SK-N-SH (cell line): ENCODE results near the gene AXIN1. TPM values are rescaled to one million over a fixed set of nuclear protein-coding genes. Genes with fewer than 3 reads are reported as not detected.

Experiments used
- CTCF ChIA-PET: fragments of 300-600, 350-600 bp; formaldehyde crosslinking; extraction: SDS; loops from one replicate; lab custom pipeline; 2021; lab: Yijun Ruan, JAX
- POLR2A ChIA-PET: fragments of 350-600 bp; sonication (Branson Sonifier 250); formaldehyde crosslinking; extraction: SDS; loops from one replicate; lab custom pipeline; 2020; ENCODE audit warnings: antibody characterized with exemption, inconsistent platforms; lab: Yijun Ruan, JAX
- DNase-seq: peaks from one replicate; pipeline ENCODE4 v3.0.0; 2012
- H2AFZ ChIP-seq: fragments of 200-600 bp; sonication (generic); 2 replicates; pipeline ENCODE4 v1.8.1; 2016; ENCODE audit warnings: antibody characterized with exemption, mild to moderate bottlenecking, low read depth
- H3F3A ChIP-seq: fragments of 200-600 bp; sonication (generic); replicated peaks from 2 replicates; pipeline ENCODE3; 2016; ENCODE audit warnings: antibody characterized with exemption, mild to moderate bottlenecking; ENCODE audit not compliant: insufficient read depth
- H3K27ac ChIP-seq, 2 experiments: fragments of 200-500 bp in 1 of 2; fragments of 200-600 bp in 1 of 2; sonication (Bioruptor generic) in 1 of 2; sonication (generic), shearing (Covaris generic) in 1 of 2; 2 replicates each; pipeline versions ENCODE4 v1.5.1 to v1.6.1; 2014 to 2016; ENCODE audit warnings: low read depth in 2 of 2, inconsistent platforms in 1 of 2, low read length in 1 of 2, mild to moderate bottlenecking in 1 of 2, mixed read lengths in 1 of 2
- H3K27me3 ChIP-seq: fragments of 200-600 bp; sonication (generic), shearing (Covaris generic); 2 replicates; pipeline ENCODE4 v1.6.1; 2016; ENCODE audit warnings: mixed run types; ENCODE audit not compliant: insufficient read depth
- H3K36me3 ChIP-seq, 2 experiments: fragments of 200-500 bp in 1 of 2; fragments of 200-600 bp in 1 of 2; sonication (Bioruptor generic) in 1 of 2; sonication (generic) in 1 of 2; replicated peaks in 1 of 2; 2 replicates each; pipeline versions ENCODE3 to v1.5.1; 2014 to 2016; ENCODE audit warnings: low read length in 1 of 2, mild to moderate bottlenecking in 1 of 2; ENCODE audit not compliant: insufficient read depth in 2 of 2, control insufficient read depth in 1 of 2
- H3K4me1 ChIP-seq, 2 experiments: fragments of 200-500 bp in 1 of 2; fragments of 200-600 bp in 1 of 2; sonication (Bioruptor generic) in 1 of 2; sonication (generic), shearing (Covaris generic) in 1 of 2; 2 replicates each; pipeline versions ENCODE4 v1.5.1 to v1.6.1; 2014 to 2016; ENCODE audit warnings: low read depth in 1 of 2, low read length in 1 of 2, mixed run types in 1 of 2; ENCODE audit not compliant: insufficient read depth in 2 of 2, control insufficient read depth in 1 of 2
- H3K4me2 ChIP-seq: fragments of 200-600 bp; sonication (generic), shearing (Covaris generic); 2 replicates; pipeline ENCODE4 v1.6.1; 2017; ENCODE audit warnings: mixed run types
- H3K4me3 ChIP-seq, 2 experiments: fragments of 200-500 bp in 1 of 2; fragments of 200-600 bp in 1 of 2; sonication (Bioruptor generic) in 1 of 2; sonication (generic), shearing (Covaris generic) in 1 of 2; 2 replicates each; pipeline versions ENCODE4 v1.5.1 to v1.8.1; 2014 to 2016; ENCODE audit warnings: low read depth in 2 of 2, inconsistent platforms in 1 of 2, low read length in 1 of 2, mild to moderate bottlenecking in 1 of 2, mixed read lengths in 1 of 2, moderate library complexity in 1 of 2
- H3K79me2 ChIP-seq: fragments of 200-600 bp; sonication (generic); 2 replicates; pipeline ENCODE4 v1.8.1; 2017; ENCODE audit warnings: mild to moderate bottlenecking; ENCODE audit not compliant: insufficient read depth
- H3K9ac ChIP-seq: fragments of 200-600 bp; sonication (generic); 2 replicates; pipeline ENCODE4 v1.6.1; 2017; ENCODE audit warnings: mixed run types
- H3K9me2 ChIP-seq: fragments of 200-600 bp; sonication (generic); 2 replicates; pipeline ENCODE4 v1.6.1; 2017; ENCODE audit warnings: mixed run types
- H3K9me3 ChIP-seq: fragments of 200-600 bp; sonication (generic); 2 replicates; pipeline ENCODE4 v1.6.1; 2017; ENCODE audit warnings: mixed run types, mild to moderate bottlenecking, moderate library complexity
- H4K20me1 ChIP-seq: fragments of 200-600 bp; sonication (generic); 2 replicates; pipeline ENCODE4 v1.6.1; 2017; ENCODE audit warnings: mild to moderate bottlenecking, mixed run types; ENCODE audit not compliant: insufficient read depth
- CTCF ChIP-seq: fragments of 200-600 bp; sonication (generic); IDR thresholded peaks from 2 replicates; pipeline ENCODE4 v1.6.1; 2017; ENCODE audit warnings: antibody characterized with exemption, mild to moderate bottlenecking, moderate library complexity
- ELF1 ChIP-seq: IDR thresholded peaks from 2 replicates; pipeline ENCODE4 v1.4.0; 2012
- EP300 ChIP-seq, 2 experiments: IDR thresholded peaks; 2 replicates each; pipeline versions ENCODE4 v1.4.0 to v1.6.1; 2012; ENCODE audit warnings: borderline replicate concordance in 1 of 2, low read depth in 1 of 2, low read length in 1 of 2
- EZH2phosphoT487 ChIP-seq: fragments of 200-600 bp; sonication (generic); IDR thresholded peaks from 2 replicates; pipeline ENCODE4 v1.6.1; 2017; ENCODE audit warnings: low read depth, mixed run types, mild to moderate bottlenecking, antibody characterized with exemption, moderate library complexity, borderline replicate concordance
- FOSL2 ChIP-seq: IDR thresholded peaks from 2 replicates; pipeline ENCODE4 v1.4.0; 2012; ENCODE audit warnings: low read depth, mild to moderate bottlenecking, moderate library complexity, borderline replicate concordance
- FOXJ3 ChIP-seq: sonication (generic); formaldehyde crosslinking; IDR thresholded peaks from 2 replicates; pipeline ENCODE4 v1.5.1; 2020; ENCODE audit warnings: mild to moderate bottlenecking, missing genetic modification reagents
- FOXM1 ChIP-seq: IDR thresholded peaks from 2 replicates; pipeline ENCODE4 v1.4.0; 2012; ENCODE audit warnings: low read depth, mild to moderate bottlenecking
- GATA2 ChIP-seq: sonication (generic); formaldehyde crosslinking; IDR thresholded peaks from 2 replicates; pipeline ENCODE4 v1.5.0; 2020; ENCODE audit warnings: mild to moderate bottlenecking, missing genetic modification reagents
- IRF3 ChIP-seq: fragments of 150-350 bp; IDR thresholded peaks from 2 replicates; pipeline ENCODE4 v1.6.1; 2016; ENCODE audit warnings: mild to moderate bottlenecking, low read depth, low read length
- MEF2A ChIP-seq: IDR thresholded peaks from 2 replicates; pipeline ENCODE4 v1.4.0; 2012; ENCODE audit warnings: low read depth, borderline replicate concordance
- NFIC ChIP-seq: IDR thresholded peaks from 2 replicates; pipeline ENCODE4 v1.4.0; 2012; ENCODE audit warnings: borderline replicate concordance
- NRF1 ChIP-seq: IDR thresholded peaks from 2 replicates; pipeline ENCODE4 v1.6.1; 2012; ENCODE audit warnings: low read depth, mild to moderate bottlenecking, low read length
- PBX3 ChIP-seq: IDR thresholded peaks from 2 replicates; pipeline ENCODE4; 2012
- RCOR1 ChIP-seq: fragments of 150-350 bp; IDR thresholded peaks from 2 replicates; pipeline ENCODE4 v1.6.1; 2017; ENCODE audit warnings: antibody characterized with exemption, low read length
- RFX5 ChIP-seq: IDR thresholded peaks from 2 replicates; pipeline ENCODE4 v1.6.1; 2012; ENCODE audit warnings: mild to moderate bottlenecking, improper control_type of control experiment, low read length
- RXRA ChIP-seq: IDR thresholded peaks from 2 replicates; pipeline ENCODE4 v1.4.0; 2012; ENCODE audit warnings: low read depth, mild to moderate bottlenecking, borderline replicate concordance
- SIN3A ChIP-seq: IDR thresholded peaks from 2 replicates; pipeline ENCODE4 v1.6.1; 2012; ENCODE audit warnings: low read depth, mild to moderate bottlenecking, low read length, moderate library complexity, borderline replicate concordance
- SMC3 ChIP-seq: IDR thresholded peaks from 2 replicates; pipeline ENCODE4 v1.6.1; 2012; ENCODE audit warnings: low read depth, low read length, improper control_type of control experiment
- TAF1 ChIP-seq: IDR thresholded peaks from 2 replicates; pipeline ENCODE4 v1.6.1; 2012; ENCODE audit warnings: low read depth, mild to moderate bottlenecking, low read length, moderate library complexity, borderline replicate concordance
- TCF12 ChIP-seq: IDR thresholded peaks from 2 replicates; pipeline ENCODE4 v1.4.0; 2012
- TEAD4 ChIP-seq: IDR thresholded peaks from 2 replicates; pipeline ENCODE4 v1.4.0; 2012; ENCODE audit warnings: mild to moderate bottlenecking, borderline replicate concordance; ENCODE audit not compliant: insufficient read depth
- USF1 ChIP-seq: IDR thresholded peaks from 2 replicates; pipeline ENCODE4 v1.4.0; 2012; ENCODE audit warnings: low read depth, borderline replicate concordance
- USF2 ChIP-seq: fragments of 150-350 bp; IDR thresholded peaks from 2 replicates; pipeline ENCODE4 v1.6.1; 2017; ENCODE audit warnings: antibody characterized with exemption, low read length, low read depth, borderline replicate concordance
- YY1 ChIP-seq: IDR thresholded peaks from 2 replicates; pipeline ENCODE4 v1.4.0; 2012; ENCODE audit warnings: low read depth, mild to moderate bottlenecking
- WGBS: methylation state at CpG from one replicate; pipeline ENCODE4 v1.1.6; 2017; ENCODE audit warnings: low lambda C conversion rate; 5-methylcytosine and 5-hydroxymethylcytosine counted together
- polyA plus RNA-seq, 3 experiments: library from polyadenylated mRNA; depleted of rRNA; stranded (reverse); fragments of >200 nt; gene quantifications; 2 replicates each; pipeline ENCODE4 v1.2.3, GENCODE V29; 2012
- TF ChIP-seq, protein P1 (sequence below): IDR thresholded peaks from 2 replicates; pipeline ENCODE4 v1.6.1; 2012; ENCODE audit warnings: mild to moderate bottlenecking, low read depth, low read length, moderate library complexity

AXIN1 gene
- polyA plus RNA-seq, 1 of the 3 experiments (the other 2 are of a cell fraction) = 19.9 TPM

- ChIA-PET POLR2A (interaction anchor here (1.6 kb wide), 1 partner anchor 11 kb away, joined by 4 read pairs; the partner anchor contains the start of gene PGAP6), CTCF (interaction anchor here (0.7 to 1.9 kb wide), 5 partner anchors 8 to 274 kb away, joined by 3 to 16 read pairs (median 4); no protein-coding TSS in a partner anchor)
- peak; percentile 99 for DNase-seq
- Histone ChIP-seq H3K27me3 (no peaks in the 10 kb centered on the region), H3F3A (peaks cover 12% of the 10 kb centered on the region), H3K9me3 (no peaks in the 10 kb centered on the region), H3K9ac (no peak within 1 kb of the TSS), H3K4me3 (peak within 1 kb of the TSS; percentile 50 to 60), H3K79me2 (no peaks in the 10 kb centered on the region; the same call in 1 of the 2 replicates), H3K4me1 (peaks cover 8 to 20% of the 10 kb centered on the region in 2 experiments; a peak in 2 of 4 replicates), H3K27ac (peak within 1 kb of the TSS; percentile 19 to 84; a peak in 3 of 4 replicates), H4K20me1 (no peaks in the 10 kb centered on the region), H2AFZ (peak within 1 kb of the TSS; percentile 61), H3K9me2 (no peaks in the 10 kb centered on the region), H3K36me3 (peaks cover 2 to 55% of the 10 kb centered on the region in 2 experiments), H3K4me2 (peak within 1 kb of the TSS; percentile 89)
- WGBS = 1% methylated on average over 27 of the region's 30 CpGs
- no peak for TF ChIP-seq CTCF
- TF ChIP-seq EZH2phosphoT487 = no peak
- TF ChIP-seq SIN3A = peak; percentile 52; the same call in 1 of the 2 replicates
- no peak for TF ChIP-seq USF1
- peak; percentile 99 for TF ChIP-seq PBX3
- TF ChIP-seq TEAD4 = no peak
- TF ChIP-seq NRF1 = no peak
- TF ChIP-seq RCOR1 = no peak
- peak; percentile 58; the same call in 1 of the 2 replicates for TF ChIP-seq YY1
- peak; percentile 96 for TF ChIP-seq IRF3
- peak; percentile 35; the same call in 1 of the 2 replicates for TF ChIP-seq TAF1
- TF ChIP-seq FOXJ3 (CRISPR knock-in tag) = no peak
- TF ChIP-seq, protein P1, sequence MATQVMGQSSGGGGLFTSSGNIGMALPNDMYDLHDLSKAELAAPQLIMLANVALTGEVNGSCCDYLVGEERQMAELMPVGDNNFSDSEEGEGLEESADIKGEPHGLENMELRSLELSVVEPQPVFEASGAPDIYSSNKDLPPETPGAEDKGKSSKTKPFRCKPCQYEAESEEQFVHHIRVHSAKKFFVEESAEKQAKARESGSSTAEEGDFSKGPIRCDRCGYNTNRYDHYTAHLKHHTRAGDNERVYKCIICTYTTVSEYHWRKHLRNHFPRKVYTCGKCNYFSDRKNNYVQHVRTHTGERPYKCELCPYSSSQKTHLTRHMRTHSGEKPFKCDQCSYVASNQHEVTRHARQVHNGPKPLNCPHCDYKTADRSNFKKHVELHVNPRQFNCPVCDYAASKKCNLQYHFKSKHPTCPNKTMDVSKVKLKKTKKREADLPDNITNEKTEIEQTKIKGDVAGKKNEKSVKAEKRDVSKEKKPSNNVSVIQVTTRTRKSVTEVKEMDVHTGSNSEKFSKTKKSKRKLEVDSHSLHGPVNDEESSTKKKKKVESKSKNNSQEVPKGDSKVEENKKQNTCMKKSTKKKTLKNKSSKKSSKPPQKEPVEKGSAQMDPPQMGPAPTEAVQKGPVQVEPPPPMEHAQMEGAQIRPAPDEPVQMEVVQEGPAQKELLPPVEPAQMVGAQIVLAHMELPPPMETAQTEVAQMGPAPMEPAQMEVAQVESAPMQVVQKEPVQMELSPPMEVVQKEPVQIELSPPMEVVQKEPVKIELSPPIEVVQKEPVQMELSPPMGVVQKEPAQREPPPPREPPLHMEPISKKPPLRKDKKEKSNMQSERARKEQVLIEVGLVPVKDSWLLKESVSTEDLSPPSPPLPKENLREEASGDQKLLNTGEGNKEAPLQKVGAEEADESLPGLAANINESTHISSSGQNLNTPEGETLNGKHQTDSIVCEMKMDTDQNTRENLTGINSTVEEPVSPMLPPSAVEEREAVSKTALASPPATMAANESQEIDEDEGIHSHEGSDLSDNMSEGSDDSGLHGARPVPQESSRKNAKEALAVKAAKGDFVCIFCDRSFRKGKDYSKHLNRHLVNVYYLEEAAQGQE = no peak
- peak; percentile 85 for TF ChIP-seq ELF1
- TF ChIP-seq RFX5 = no peak
- no peak for TF ChIP-seq NFIC
- no peak for TF ChIP-seq FOXM1
- TF ChIP-seq RXRA = no peak
- TF ChIP-seq EP300 (IDR thresholded peaks at IDR 0.05; ENCODE audit: borderline replicate concordance in 1 of 2, low read depth in 1 of 2, low read length in 1 of 2) = no peak; a peak in 1 of 4 replicates
- no peak; the same call in 1 of the 2 replicates for TF ChIP-seq TCF12
- no peak for TF ChIP-seq FOSL2
- no peak for TF ChIP-seq MEF2A
- TF ChIP-seq SMC3 = no peak
- TF ChIP-seq GATA2 (CRISPR knock-in tag) = no peak
- TF ChIP-seq USF2 = no peak
Observed at GRCh38 chr16:370443-370842, 17.9 kb upstream of the AXIN1 start, which contains the start of gene MRPL28. Gene MRPL28, minus strand, starts transcription at chr16:370538. Its CDS starts 320 bp downstream, at chr16:370218.
